GM20000 (cell line): Measurements from ENCODE around the gene BAK1.
A peak's percentile ranks its signal among the peaks of the same experiment; 100 is the strongest.

Source experiments
- DNase-seq: peaks from one replicate; pipeline ENCODE4 v3.0.0; 2012; ENCODE audit warnings: low spot score
- CTCF ChIP-seq: IDR thresholded peaks from 2 replicates; pipeline ENCODE4 v1.5.1; 2012; ENCODE audit warnings: mild to moderate bottlenecking, control low read depth; ENCODE audit errors: extremely low read depth, missing control alignments

Gene BAK1

GRCh38 chr6:33579828-33580714 is at the start of gene BAK1:
BAK1 (minus strand) TSS chr6:33580276; CDS start chr6:33577604, 2,672 bp downstream.
- peak; percentile 90 for DNase-seq
- peak; percentile 43 for TF ChIP-seq CTCF

GRCh38 chr6:33628401-33628964 is 48.4 kb upstream of the BAK1 start:
- DNase-seq, result no peak
- no peak for TF ChIP-seq CTCF

GRCh38 chr6:33627876-33628275 is 47.8 kb upstream of the BAK1 start:
- no peak for DNase-seq
- no peak for TF ChIP-seq CTCF

- DNase-seq, result no peak
- TF ChIP-seq CTCF, result no peak
Measured at GRCh38 chr6:33624856-33625255, 44.8 kb upstream of the BAK1 start.

- DNase-seq, result no peak
- TF ChIP-seq CTCF, result no peak
Measured at GRCh38 chr6:33623895-33624381, 43.9 kb upstream of the BAK1 start.

GRCh38 chr6:33622456-33623431 is 42.7 kb upstream of the BAK1 start:
- DNase-seq, result peak; percentile 69
- TF ChIP-seq CTCF, result no peak
